Spleen (tissue), 7 donors: ENCODE data around the gene TMEM30B.

Experiments used
- POLR2A ChIP-seq, 3 donors: fragments of 450-650 bp; IDR thresholded peaks; one replicate each; pipeline ENCODE4 v1.5.1; 2017; ENCODE audit warnings: antibody characterized with exemption in 3 of 3, mild to moderate bottlenecking in 1 of 3
- POLR2AphosphoS5 ChIP-seq, 3 donors: sonication (generic); formaldehyde crosslinking; IDR thresholded peaks; one replicate each; pipeline ENCODE4 v1.5.1; 2017; ENCODE audit warnings: antibody characterized with exemption in 3 of 3
- TF ChIP-seq, protein P1 (sequence below), 11 experiments: fragments of 200-600 bp in 7 of 11; fragments of 450-650 bp in 4 of 11; sonication (generic) in 4 of 11; IDR thresholded peaks in 8 of 11; conservative IDR thresholded peaks in 3 of 11; 1 replicate in 7 of 11; 2 replicates in 4 of 11; pipeline versions ENCODE4 v1.4.0 to v1.8.0; 2016 to 2021; ENCODE audit warnings: antibody characterized with exemption in 11 of 11, inconsistent platforms in 4 of 11, mild to moderate bottlenecking in 1 of 11
- donor health status: DM: no; HTN: no; CAD: no; lungs with moderate emphysema.
- donor health status: DM: no; HTN: no; CAD: no.
- donor health status: DM: no; HTN: no; CAD: no.

DNA sequence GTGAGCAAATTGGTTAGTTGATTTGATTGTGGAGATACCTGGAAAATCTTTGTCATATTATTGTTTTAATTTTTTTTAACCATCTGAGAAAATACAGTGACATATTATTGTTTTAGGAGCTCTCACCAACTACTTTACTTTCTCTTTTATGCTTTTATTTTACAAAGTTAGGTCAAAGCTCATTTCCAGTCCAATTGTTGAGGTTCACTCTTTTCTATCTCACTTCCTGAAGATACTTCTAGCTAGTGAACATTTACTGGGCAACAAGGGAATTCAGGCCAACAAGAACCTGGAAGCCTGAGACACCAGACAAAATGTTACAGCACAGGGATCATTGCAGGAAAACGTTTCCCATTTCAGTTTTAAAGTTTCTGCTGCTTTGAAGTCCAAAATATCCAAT lies 3.9 kb downstream of the TMEM30B start:
- TF ChIP-seq, protein P1, sequence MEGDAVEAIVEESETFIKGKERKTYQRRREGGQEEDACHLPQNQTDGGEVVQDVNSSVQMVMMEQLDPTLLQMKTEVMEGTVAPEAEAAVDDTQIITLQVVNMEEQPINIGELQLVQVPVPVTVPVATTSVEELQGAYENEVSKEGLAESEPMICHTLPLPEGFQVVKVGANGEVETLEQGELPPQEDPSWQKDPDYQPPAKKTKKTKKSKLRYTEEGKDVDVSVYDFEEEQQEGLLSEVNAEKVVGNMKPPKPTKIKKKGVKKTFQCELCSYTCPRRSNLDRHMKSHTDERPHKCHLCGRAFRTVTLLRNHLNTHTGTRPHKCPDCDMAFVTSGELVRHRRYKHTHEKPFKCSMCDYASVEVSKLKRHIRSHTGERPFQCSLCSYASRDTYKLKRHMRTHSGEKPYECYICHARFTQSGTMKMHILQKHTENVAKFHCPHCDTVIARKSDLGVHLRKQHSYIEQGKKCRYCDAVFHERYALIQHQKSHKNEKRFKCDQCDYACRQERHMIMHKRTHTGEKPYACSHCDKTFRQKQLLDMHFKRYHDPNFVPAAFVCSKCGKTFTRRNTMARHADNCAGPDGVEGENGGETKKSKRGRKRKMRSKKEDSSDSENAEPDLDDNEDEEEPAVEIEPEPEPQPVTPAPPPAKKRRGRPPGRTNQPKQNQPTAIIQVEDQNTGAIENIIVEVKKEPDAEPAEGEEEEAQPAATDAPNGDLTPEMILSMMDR (IDR thresholded peaks at IDR 0.05 in 8 of 11, conservative IDR thresholded peaks at IDR 0.05 in 3 of 11): no peak
- TF ChIP-seq POLR2AphosphoS5 (IDR thresholded peaks at IDR 0.05): no peak
- no peak for TF ChIP-seq POLR2A (IDR thresholded peaks at IDR 0.05)
